Lung (tissue), 12 donors: ENCODE data around the gene LENEP. TPM values are rescaled to one million over a fixed set of nuclear protein-coding genes. Genes with fewer than 3 reads are reported as not detected.

Experiments
- ATAC-seq: fragments of 200-7000 bp; cut with Tn5 transposase; one replicate; pipeline ENCODE4 v1.9.1; 2020; ENCODE audit warnings: moderate number of reproducible peaks; ENCODE audit not compliant: insufficient read depth, low FRiP score
- DNase-seq, 3 donors: peaks; one replicate each; pipeline ENCODE4 v3.0.0-alpha.2; 2013 to 2017
- H3K27ac ChIP-seq, 2 donors: one replicate each; pipeline ENCODE4 v1.5.1; 2013; ENCODE audit warnings: mild to moderate bottlenecking in 2 of 2, moderate library complexity in 2 of 2, control low read depth in 1 of 2, inconsistent platforms in 1 of 2, low read depth in 1 of 2, low read length in 1 of 2
- H3K27me3 ChIP-seq, 3 donors: one replicate each; pipeline ENCODE4 v1.5.1; 2013; ENCODE audit warnings: low read length in 2 of 3; ENCODE audit not compliant: control insufficient read depth in 3 of 3, insufficient read depth in 3 of 3
- H3K36me3 ChIP-seq, 4 donors: one replicate each; pipeline ENCODE4 v1.5.1; 2013; ENCODE audit warnings: low read length in 4 of 4, mild to moderate bottlenecking in 1 of 4, moderate library complexity in 1 of 4; ENCODE audit not compliant: control insufficient read depth in 4 of 4, insufficient read depth in 4 of 4
- H3K4me1 ChIP-seq, 5 donors: one replicate each; pipeline ENCODE4 v1.5.1; 2013; ENCODE audit warnings: low read length in 5 of 5, mild to moderate bottlenecking in 2 of 5, moderate library complexity in 1 of 5; ENCODE audit not compliant: control insufficient read depth in 5 of 5, insufficient read depth in 5 of 5
- H3K4me3 ChIP-seq: one replicate; pipeline ENCODE4 v1.5.1; 2013; ENCODE audit warnings: mild to moderate bottlenecking, control low read depth, moderate library complexity
- H3K9ac ChIP-seq, 2 donors: one replicate each; pipeline ENCODE4 v1.5.1; 2013; ENCODE audit warnings: low read length in 2 of 2, control low read depth in 1 of 2; ENCODE audit not compliant: insufficient read depth in 1 of 2
- H3K9me3 ChIP-seq, 4 donors: one replicate each; pipeline ENCODE4 v1.5.1; 2013; ENCODE audit warnings: low read length in 3 of 4, mild to moderate bottlenecking in 1 of 4, moderate library complexity in 1 of 4; ENCODE audit not compliant: control insufficient read depth in 4 of 4, insufficient read depth in 3 of 4
- WGBS, 2 donors: extraction: QIAGEN DNeasy Blood & Tissue Kit; methylation state at CpG; one replicate each; pipeline ENCODE4 v1.1.7; 2013; 5-methylcytosine and 5-hydroxymethylcytosine counted together
- polyA plus RNA-seq, 2 donors: library from polyadenylated mRNA; stranded (reverse); fragments of 200-250 nt; gene quantifications; one replicate each; pipeline ENCODE4 v1.2.1, GENCODE V29; 2013
- total RNA-seq, 2 donors: library from RNA; depleted of rRNA in 1 of 2; stranded (reverse); fragments of >200 nt in 1 of 2; gene quantifications; one replicate each; pipeline ENCODE4 v1.2.1, GENCODE V29; 2014 to 2021
- TF ChIP-seq, protein P1 (sequence below): IDR thresholded peaks from 2 replicates; pipeline ENCODE4 v1.5.1; 2012; ENCODE audit warnings: mild to moderate bottlenecking; ENCODE audit errors: control extremely low read depth, extremely low read depth
- donor health status: control.
- donor health status: control.
- donor health status: Bipolar disorder and iron deficiency.
- donor health status: healthy.
- donor health status: DM: yes; HTN: yes; CAD: no.

LENEP gene
- total and polyA plus RNA-seq, 4 donors: 0.31 to 0.89 TPM; not detected in 2

DNA sequence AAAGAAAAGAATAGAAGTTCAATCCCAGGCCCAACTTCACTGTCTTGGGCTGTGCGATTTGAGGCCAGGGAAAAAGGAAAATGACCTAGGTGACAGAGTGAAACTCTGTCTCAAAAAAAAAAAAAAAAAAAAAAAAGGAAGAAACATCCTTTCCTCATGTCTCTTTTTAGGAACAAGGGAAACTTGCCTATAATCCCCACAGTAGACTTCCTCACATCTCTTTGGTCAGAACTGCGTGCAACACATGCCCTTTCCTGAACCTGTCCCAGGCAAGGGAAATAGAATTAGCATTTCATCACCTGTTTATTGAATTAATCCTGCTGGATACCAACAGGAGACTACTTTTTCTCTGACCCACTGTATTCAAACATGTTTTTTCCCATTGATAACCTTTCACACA, 42.5 kb downstream of the LENEP start:
- no peaks in the 10 kb centered on the region for H3K27me3 ChIP-seq
- DNase-seq (no peak), ATAC-seq (no peak)
- no peak overlapping the region for H3K4me3 ChIP-seq
- no peaks in the 10 kb centered on the region for H3K36me3 ChIP-seq
- 61 to 76% methylated on average over 2 of the region's 2 CpGs for WGBS, 2 donors
- TF ChIP-seq, protein P1, sequence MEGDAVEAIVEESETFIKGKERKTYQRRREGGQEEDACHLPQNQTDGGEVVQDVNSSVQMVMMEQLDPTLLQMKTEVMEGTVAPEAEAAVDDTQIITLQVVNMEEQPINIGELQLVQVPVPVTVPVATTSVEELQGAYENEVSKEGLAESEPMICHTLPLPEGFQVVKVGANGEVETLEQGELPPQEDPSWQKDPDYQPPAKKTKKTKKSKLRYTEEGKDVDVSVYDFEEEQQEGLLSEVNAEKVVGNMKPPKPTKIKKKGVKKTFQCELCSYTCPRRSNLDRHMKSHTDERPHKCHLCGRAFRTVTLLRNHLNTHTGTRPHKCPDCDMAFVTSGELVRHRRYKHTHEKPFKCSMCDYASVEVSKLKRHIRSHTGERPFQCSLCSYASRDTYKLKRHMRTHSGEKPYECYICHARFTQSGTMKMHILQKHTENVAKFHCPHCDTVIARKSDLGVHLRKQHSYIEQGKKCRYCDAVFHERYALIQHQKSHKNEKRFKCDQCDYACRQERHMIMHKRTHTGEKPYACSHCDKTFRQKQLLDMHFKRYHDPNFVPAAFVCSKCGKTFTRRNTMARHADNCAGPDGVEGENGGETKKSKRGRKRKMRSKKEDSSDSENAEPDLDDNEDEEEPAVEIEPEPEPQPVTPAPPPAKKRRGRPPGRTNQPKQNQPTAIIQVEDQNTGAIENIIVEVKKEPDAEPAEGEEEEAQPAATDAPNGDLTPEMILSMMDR: no peak
- no peak overlapping the region for H3K27ac ChIP-seq
- no peaks in the 10 kb centered on the region for H3K9me3 ChIP-seq
- no peak overlapping the region for H3K9ac ChIP-seq
- H3K4me1 ChIP-seq: peaks cover 0 to 5% (median 0%) of the 10 kb centered on the region in 5 donors

DNA sequence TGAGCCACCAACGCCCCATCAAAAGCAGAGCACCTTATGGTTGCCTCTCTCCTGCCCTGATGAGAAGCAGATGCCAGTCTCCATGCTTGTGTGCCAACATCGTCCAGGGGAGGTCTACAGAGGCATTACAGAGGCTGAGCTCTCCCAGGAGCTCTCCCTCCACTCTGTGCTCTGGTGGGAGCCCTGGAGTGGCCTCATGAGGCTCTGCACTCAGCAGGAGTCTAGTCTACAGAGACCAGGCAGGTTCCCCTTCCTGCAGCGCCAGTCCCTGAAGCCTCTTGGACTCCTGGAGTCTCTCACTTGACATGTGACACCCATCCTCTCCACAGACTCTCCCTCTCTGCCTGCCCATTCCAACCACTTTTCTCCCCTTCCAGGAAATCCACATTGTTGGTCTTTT, 43.7 kb downstream of the LENEP start:
- TF ChIP-seq, protein P1: no peak
- no peak overlapping the region for H3K9ac ChIP-seq
- H3K4me3 ChIP-seq: no peak overlapping the region
- no peaks in the 10 kb centered on the region for H3K36me3 ChIP-seq
- 90% methylated on average over 3 of the region's 3 CpGs for WGBS, 2 donors
- H3K9me3 ChIP-seq: no peaks in the 10 kb centered on the region
- H3K27me3 ChIP-seq: no peaks in the 10 kb centered on the region
- peaks cover 0 to 5% (median 0%) of the 10 kb centered on the region in 5 donors for H3K4me1 ChIP-seq
- no peak for DNase-seq
- H3K27ac ChIP-seq: no peak overlapping the region
- ATAC-seq: no peak

DNA sequence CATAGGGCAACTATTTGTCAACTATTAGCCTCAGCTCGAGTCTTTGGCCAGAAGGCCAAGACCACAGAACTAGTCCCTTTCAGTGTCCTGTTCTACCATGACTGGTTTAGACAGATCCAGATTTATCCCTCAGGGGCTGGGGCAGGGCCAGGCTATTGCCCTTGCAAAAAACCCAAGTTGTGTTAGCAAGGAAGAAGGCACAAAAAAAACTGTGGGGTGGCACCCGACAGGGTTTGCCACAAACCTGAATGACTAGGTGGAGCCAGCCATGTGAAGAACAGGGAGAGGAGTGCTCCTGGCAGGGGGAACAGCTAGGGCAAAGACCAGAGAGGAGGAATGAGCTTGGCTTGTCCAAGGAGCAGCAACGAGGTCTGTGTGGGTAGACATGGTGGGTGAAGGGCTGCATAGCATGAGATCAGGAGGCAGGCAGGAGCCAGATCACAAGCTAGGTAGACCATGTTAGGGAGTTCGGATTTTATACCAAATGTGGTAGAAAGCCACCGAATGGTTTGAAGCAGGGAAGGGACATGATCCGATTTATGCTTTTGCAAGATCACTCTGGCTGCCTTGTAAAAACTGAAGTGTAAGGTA, 44.6 kb downstream of the LENEP start:
- Histone ChIP-seq H3K4me3 (no peak overlapping the region), H3K27me3 (no peaks in the 10 kb centered on the region), H3K4me1 (peaks cover 0 to 5% (median 0%) of the 10 kb centered on the region in 5 donors), H3K27ac (no peak overlapping the region), H3K9ac (no peak overlapping the region), H3K9me3 (no peaks in the 10 kb centered on the region), H3K36me3 (no peaks in the 10 kb centered on the region)
- TF ChIP-seq, protein P1: no peak
- no peak for DNase-seq
- no peak for ATAC-seq
- 84 to 90% methylated on average over 6 of the region's 6 CpGs for WGBS, 2 donors
